HG03521 (cell line): ENCODE data around the gene TRAPPC4.
A peak's percentile ranks its signal among the peaks of the same experiment; 100 is the strongest.

Experiments used
- ATAC-seq: cut with Tn5 transposase; IDR thresholded peaks from one replicate; pipeline ENCODE4 v1.9.1; 2021; ENCODE audit warnings: mild to moderate bottlenecking, moderate library complexity; ENCODE audit not compliant: unreplicated experiment

The TRAPPC4 gene

DNA sequence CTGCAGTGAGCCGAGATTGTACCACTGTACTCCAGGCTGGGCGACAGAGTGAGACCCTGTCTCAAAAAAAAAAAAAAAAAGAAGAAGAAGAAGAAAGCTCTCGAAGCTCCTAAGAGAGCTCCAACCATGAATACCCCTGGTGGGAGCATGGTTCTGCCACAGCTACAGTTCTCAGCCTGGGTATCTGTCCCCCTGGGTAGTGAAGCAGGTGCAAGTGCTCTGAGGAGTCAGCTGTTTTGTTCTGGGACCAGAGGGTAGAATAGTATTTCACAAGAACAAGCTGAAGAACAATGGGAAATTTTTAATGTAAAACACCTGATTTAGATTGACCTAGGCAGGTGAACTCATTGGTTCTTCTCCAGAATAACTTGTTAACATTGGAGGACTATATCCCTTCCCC is 42.7 kb downstream of the TRAPPC4 start:
- no peak for ATAC-seq

GRCh38 chr11:119062779-119063178 is 44.2 kb downstream of the TRAPPC4 start:
- ATAC-seq = no peak

GRCh38 chr11:119065369-119065768 is 46.8 kb downstream of the TRAPPC4 start:
- ATAC-seq = no peak

- peak; percentile 93 for ATAC-seq
These were observed 49.0 kb downstream of the TRAPPC4 start, which contains the start of gene VPS11 for GRCh38 chr11:119067371-119068222. VPS11 (plus strand) TSS chr11:119067818; CDS start chr11:119067824, 6 bp downstream.
